Ovary (tissue), 3 donors: ENCODE data around the gene TCEANC2.

Experiments
- EP300 ChIP-seq: sonication (generic); formaldehyde crosslinking; IDR thresholded peaks from one replicate; pipeline ENCODE4 v1.6.1; 2017; ENCODE audit warnings: antibody characterized with exemption
- POLR2A ChIP-seq: fragments of 450-650 bp; IDR thresholded peaks from one replicate; pipeline ENCODE4 v1.6.1; 2017; ENCODE audit warnings: antibody characterized with exemption, mild to moderate bottlenecking, moderate library complexity
- TF ChIP-seq, protein P1 (sequence below), 3 donors: fragments of 450-650 bp in 2 of 3; fragments of 200-600 bp in 1 of 3; IDR thresholded peaks; one replicate each; pipeline versions ENCODE4 v1.5.1 to v1.8.0; 2016 to 2022; ENCODE audit warnings: antibody characterized with exemption in 3 of 3, mild to moderate bottlenecking in 1 of 3
- donor health status: DM: no; HTN: no; CAD: no.

DNA sequence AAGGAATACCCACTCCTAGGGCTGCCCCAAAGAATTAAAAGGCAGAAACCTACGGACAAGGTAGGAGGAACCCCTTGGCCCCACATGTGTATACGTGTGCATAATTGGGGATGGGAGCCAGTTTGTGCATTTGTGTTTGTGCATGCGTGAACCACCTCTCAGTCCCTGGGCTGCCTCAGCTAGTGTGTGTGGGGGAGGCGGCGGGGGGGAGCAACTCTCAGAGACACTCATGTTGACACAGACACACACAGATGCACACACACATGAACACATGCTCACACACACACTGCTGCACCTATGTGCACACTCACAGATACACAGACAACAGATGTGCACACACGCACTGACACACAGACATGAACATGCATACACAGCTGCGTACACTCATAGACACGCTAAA, 40.5 kb upstream of the TCEANC2 start:
- TF ChIP-seq, protein P1, sequence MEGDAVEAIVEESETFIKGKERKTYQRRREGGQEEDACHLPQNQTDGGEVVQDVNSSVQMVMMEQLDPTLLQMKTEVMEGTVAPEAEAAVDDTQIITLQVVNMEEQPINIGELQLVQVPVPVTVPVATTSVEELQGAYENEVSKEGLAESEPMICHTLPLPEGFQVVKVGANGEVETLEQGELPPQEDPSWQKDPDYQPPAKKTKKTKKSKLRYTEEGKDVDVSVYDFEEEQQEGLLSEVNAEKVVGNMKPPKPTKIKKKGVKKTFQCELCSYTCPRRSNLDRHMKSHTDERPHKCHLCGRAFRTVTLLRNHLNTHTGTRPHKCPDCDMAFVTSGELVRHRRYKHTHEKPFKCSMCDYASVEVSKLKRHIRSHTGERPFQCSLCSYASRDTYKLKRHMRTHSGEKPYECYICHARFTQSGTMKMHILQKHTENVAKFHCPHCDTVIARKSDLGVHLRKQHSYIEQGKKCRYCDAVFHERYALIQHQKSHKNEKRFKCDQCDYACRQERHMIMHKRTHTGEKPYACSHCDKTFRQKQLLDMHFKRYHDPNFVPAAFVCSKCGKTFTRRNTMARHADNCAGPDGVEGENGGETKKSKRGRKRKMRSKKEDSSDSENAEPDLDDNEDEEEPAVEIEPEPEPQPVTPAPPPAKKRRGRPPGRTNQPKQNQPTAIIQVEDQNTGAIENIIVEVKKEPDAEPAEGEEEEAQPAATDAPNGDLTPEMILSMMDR (IDR thresholded peaks at IDR 0.05), result no peak
- TF ChIP-seq POLR2A (no peak), EP300 (no peak)
